Type B pancreatic cell (in vitro differentiated cells): ENCODE measurements around the gene NELFE. TPM values are rescaled to one million over a fixed set of nuclear protein-coding genes. Genes with fewer than 3 reads are reported as not detected.
"Not testable (repeated sequence)": the region's sequence is repeated elsewhere in the genome, so short reads cannot be mapped to it uniquely, and the experiment has no call there.

ENCODE experiments used
- DNase-seq: peaks from one replicate; pipeline ENCODE4 v3.0.0; 2021; ENCODE audit warnings: mixed read lengths; ENCODE audit not compliant: unreplicated experiment; ENCODE audit errors: extremely low spot score
- H3K27ac Mint-ChIP-seq: 2 replicates; pipeline ENCODE4 v1.8.0; 2021; ENCODE audit warnings: mild to moderate bottlenecking, mixed read lengths
- H3K27me3 Mint-ChIP-seq: 2 replicates; pipeline ENCODE4 v1.8.0; 2021; ENCODE audit warnings: mixed read lengths
- H3K36me3 Mint-ChIP-seq: 2 replicates; pipeline ENCODE4 v1.8.0; 2021; ENCODE audit warnings: mixed read lengths
- H3K4me1 Mint-ChIP-seq: one replicate; pipeline ENCODE4 v1.8.0; 2021; ENCODE audit warnings: mixed read lengths; ENCODE audit not compliant: unreplicated experiment
- H3K4me3 Mint-ChIP-seq: 2 replicates; pipeline ENCODE4 v1.8.0; 2021; ENCODE audit warnings: mild to moderate bottlenecking, mixed read lengths
- H3K9me3 Mint-ChIP-seq: 2 replicates; pipeline ENCODE4 v1.8.0; 2021; ENCODE audit warnings: mixed read lengths
- total RNA-seq: library from RNA; stranded (reverse); gene quantifications from 2 replicates; pipeline ENCODE4 v1.2.1, GENCODE V29; 2021; ENCODE audit warnings: low replicate concordance
- TF ChIP-seq, protein P1 (sequence below): fragments of 200-600 bp; sonication (generic); conservative IDR thresholded peaks from 2 replicates; pipeline ENCODE4 v1.5.0; 2021; ENCODE audit warnings: antibody characterized with exemption, mild to moderate bottlenecking

Gene NELFE
- total RNA-seq, 1 donor from 2014 or later: 73.0 TPM

- not testable (repeated sequence) for H3K9me3 Mint-ChIP-seq, H3K27me3 Mint-ChIP-seq, H3K27ac Mint-ChIP-seq, H3K4me3 Mint-ChIP-seq, H3K4me1 Mint-ChIP-seq, DNase-seq, H3K36me3 Mint-ChIP-seq
Observed at GRCh38 chr6:31981744-31982143, 23.0 kb upstream of the NELFE start, which contains the start of gene C4A. TSS of gene C4A (plus strand) at chr6:31982057. CDS start at chr6:31982108, 51 bp downstream.

DNA sequence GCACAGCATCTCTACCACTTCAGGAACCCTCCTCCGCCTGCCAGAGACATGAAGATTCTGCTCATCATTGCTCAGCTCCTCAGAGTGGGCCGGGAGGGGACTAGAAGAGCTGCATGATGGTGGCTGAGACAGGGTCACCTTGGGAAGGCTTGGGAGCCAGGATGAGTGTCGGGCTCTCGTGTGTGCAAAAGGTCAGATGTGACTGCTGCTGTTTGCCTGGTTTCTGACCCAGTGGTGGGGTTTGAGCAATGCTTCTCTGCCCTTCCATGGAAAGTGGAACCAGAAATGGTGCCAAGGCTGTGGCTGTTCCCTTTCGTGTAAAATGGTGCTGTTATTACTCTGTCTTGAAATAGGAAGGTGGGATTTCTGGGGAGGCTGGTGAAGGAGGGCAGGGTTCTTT is 22.2 kb upstream of the NELFE start:
- H3K9me3 Mint-ChIP-seq, H3K27me3 Mint-ChIP-seq, H3K4me3 Mint-ChIP-seq, DNase-seq, H3K4me1 Mint-ChIP-seq, H3K36me3 Mint-ChIP-seq, H3K27ac Mint-ChIP-seq: not testable (repeated sequence)

- not testable (repeated sequence) for H3K4me3 Mint-ChIP-seq, H3K36me3 Mint-ChIP-seq, H3K27me3 Mint-ChIP-seq, H3K9me3 Mint-ChIP-seq, DNase-seq, H3K4me1 Mint-ChIP-seq, H3K27ac Mint-ChIP-seq
Observed at GRCh38 chr6:31980195-31980876, 21.6 kb upstream of the NELFE start.

GRCh38 chr6:31979238-31979898 is 20.6 kb upstream of the NELFE start:
- DNase-seq: no peak
- Mint-ChIP-seq H3K27ac (no peak overlapping the region), H3K27me3 (no peaks in the 10 kb centered on the region), H3K36me3 (peaks cover 4% of the 10 kb centered on the region), H3K9me3 (no peaks in the 10 kb centered on the region), H3K4me3 (no peak overlapping the region), H3K4me1 (no peaks in the 10 kb centered on the region)
- TF ChIP-seq, protein P1, sequence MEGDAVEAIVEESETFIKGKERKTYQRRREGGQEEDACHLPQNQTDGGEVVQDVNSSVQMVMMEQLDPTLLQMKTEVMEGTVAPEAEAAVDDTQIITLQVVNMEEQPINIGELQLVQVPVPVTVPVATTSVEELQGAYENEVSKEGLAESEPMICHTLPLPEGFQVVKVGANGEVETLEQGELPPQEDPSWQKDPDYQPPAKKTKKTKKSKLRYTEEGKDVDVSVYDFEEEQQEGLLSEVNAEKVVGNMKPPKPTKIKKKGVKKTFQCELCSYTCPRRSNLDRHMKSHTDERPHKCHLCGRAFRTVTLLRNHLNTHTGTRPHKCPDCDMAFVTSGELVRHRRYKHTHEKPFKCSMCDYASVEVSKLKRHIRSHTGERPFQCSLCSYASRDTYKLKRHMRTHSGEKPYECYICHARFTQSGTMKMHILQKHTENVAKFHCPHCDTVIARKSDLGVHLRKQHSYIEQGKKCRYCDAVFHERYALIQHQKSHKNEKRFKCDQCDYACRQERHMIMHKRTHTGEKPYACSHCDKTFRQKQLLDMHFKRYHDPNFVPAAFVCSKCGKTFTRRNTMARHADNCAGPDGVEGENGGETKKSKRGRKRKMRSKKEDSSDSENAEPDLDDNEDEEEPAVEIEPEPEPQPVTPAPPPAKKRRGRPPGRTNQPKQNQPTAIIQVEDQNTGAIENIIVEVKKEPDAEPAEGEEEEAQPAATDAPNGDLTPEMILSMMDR: no peak

GRCh38 chr6:31978831-31979230 is 20.1 kb upstream of the NELFE start:
- Mint-ChIP-seq H3K4me1 (no peaks in the 10 kb centered on the region), H3K36me3 (peaks cover 4% of the 10 kb centered on the region), H3K27me3 (no peaks in the 10 kb centered on the region), H3K27ac (no peak overlapping the region), H3K4me3 (no peak overlapping the region), H3K9me3 (no peaks in the 10 kb centered on the region)
- TF ChIP-seq, protein P1: no peak
- no peak for DNase-seq

- Mint-ChIP-seq H3K36me3 (peaks cover 9% of the 10 kb centered on the region), H3K4me3 (no peak overlapping the region), H3K27ac (no peak overlapping the region), H3K4me1 (peaks cover 5% of the 10 kb centered on the region), H3K9me3 (no peaks in the 10 kb centered on the region), H3K27me3 (no peaks in the 10 kb centered on the region)
- no peak for DNase-seq
- TF ChIP-seq, protein P1: no peak
Observed at GRCh38 chr6:31977816-31978431, 19.2 kb upstream of the NELFE start.

DNA sequence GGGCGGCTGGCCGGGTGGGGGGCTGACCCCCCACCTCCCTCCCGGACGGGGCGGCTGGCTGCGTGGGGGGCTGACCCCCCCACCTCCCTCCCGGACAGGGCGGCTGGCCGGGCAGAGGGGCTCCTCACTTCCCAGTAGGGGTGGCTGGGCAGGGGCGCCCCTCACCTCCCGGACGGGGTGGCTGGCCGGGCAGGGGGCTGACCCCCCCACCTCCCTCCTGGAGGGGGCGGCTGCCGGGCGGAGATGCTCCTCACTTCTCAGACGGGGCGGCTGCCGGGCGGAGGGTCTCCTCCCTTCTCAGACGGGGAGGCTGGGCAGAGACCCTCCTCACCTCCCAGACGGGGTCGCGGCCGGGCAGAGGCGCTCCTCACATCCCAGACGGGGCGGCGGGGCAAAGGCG is 17.3 kb upstream of the NELFE start:
- not testable (repeated sequence) for H3K4me1 Mint-ChIP-seq, H3K4me3 Mint-ChIP-seq, DNase-seq, H3K27me3 Mint-ChIP-seq, H3K9me3 Mint-ChIP-seq, H3K27ac Mint-ChIP-seq
- H3K36me3 Mint-ChIP-seq: peaks cover 12% of the 10 kb centered on the region
